Left ventricle myocardium superior (tissue), 1 donor: ENCODE results near the gene LRBA. TPM values are rescaled to one million over a fixed set of nuclear protein-coding genes. Genes with fewer than 3 reads are reported as not detected.

Source experiments
- ATAC-seq: fragments of 200-7000 bp; cut with Tn5 transposase; one replicate; pipeline ENCODE4 v1.9.1; 2020; ENCODE audit warnings: mild to moderate bottlenecking, moderate library complexity
- DNase-seq: peaks from one replicate; pipeline ENCODE4 v3.0.0-alpha.2; 2020
- intact Hi-C: fragments of 100-400 bp; cut with micrococcal nuclease; formaldehyde crosslinking; loops from one replicate; pipeline ENCODE4 v1.11.0; 2022
- total RNA-seq: library from RNA; stranded (reverse); fragmentation: NEBNext Ultra II Directional; extraction: Animal tissue kit (Norgen Biotek cat#: 25700); gene quantifications from one replicate; pipeline ENCODE4 v1.2.1, GENCODE V29; 2021
- donor health status: DM: no; HTN: yes; CAD: no; lungs with severe emphysema.

The LRBA gene
- total RNA-seq, 1 donor from 2014 or later: 21.4 TPM

DNA sequence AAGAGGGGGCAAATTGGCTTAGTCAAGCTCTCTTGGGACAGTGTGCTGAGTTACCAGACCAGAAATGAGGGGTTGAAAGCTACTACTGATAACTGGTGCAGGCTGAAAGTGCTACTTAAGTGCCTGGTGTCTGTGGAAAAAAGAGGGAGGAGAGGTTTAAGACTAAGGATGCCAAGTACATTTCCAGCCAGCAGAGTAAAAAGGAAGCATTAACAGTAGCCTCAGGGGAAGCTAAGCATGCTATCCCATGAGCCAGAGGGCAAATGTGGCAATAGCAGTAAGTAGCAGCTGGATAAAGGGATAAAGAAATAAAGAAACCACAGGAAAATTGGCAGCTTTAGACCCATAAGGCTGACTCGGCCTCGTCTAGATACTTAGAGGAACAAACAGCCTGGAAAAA, 629.5 kb downstream of the LRBA start:
- DNase-seq (no peak), ATAC-seq (peak; percentile 96)
- intact Hi-C loops: no loop called here

DNA sequence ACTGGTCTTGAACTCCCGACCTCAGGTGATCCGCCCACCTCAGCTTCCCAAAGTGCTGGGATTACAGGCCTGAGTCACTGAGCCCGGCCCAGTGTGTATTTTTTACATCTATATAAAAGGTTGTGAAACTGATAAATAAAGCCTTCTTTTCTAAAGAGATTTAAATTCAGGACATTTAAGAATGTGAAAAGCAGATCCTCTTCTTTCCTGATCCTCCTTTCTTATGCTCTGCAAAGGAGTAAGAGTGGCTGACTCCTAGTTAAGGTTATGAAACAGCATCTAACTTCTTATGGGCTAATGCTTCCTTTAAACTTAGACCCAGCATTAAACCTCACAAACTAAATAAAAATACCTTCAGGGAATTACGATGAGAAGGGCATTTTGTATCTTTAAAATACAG, 630.8 kb downstream of the LRBA start:
- no peak for ATAC-seq
- intact Hi-C loops: no loop called here
- DNase-seq: no peak

DNA sequence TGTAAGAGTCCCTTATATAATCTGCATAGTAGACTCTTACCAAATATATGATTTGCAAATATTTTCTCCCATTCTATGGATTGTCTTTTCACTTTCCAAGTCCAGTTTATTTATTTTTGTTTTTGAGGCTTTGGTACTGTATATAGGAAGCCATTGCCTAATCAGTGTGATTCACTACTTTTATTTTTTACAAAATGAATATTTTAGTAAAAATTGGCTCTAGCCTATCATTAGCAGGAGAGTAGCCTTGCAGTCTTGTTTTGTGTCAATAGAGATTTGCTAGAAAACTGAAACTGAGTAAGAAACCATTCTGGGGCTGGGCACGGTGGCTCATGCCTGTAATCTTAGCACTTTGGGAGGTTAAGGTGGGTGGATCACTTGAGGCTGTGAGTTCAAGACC, 633.1 kb downstream of the LRBA start:
- intact Hi-C loops: no loop called here
- no peak for ATAC-seq
- no peak for DNase-seq

DNA sequence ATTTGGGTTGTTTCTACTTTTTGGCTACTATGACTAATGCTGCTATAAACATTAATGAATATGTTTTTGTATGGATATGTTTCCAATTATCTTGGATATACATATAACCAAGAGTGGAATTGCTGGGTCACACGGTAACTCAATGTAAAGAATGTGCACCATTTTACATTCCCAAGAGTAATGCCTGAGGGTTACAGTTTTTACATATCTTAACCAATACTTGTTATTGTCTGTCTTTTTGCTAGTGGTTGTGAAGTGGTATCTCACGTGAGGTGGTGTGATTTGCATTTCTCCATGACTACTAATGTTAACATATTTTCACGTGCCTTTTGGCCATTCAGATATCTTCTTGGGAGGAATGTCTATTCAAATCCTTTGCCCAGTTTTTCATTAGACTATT, 633.5 kb downstream of the LRBA start:
- intact Hi-C loops: no loop called here
- DNase-seq (no peak), ATAC-seq (no peak)

DNA sequence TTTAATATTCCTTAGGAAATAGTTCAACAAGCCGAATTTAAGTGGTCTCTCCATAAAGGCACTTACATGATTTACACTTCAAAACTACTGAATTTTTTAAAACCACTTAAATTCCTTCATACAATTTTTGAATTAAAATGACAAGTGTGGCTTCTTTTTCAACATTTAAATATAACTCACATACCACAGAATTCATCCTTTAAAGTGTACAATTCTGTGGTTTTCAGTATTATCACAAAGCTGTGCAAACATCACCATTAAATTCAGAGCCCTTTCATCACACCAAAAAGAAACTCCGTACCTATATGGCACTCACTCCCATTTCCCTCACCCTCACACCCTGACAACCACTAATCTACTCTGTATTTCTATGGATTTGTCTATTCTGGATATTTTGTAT, 634.0 kb downstream of the LRBA start:
- no peak for ATAC-seq
- intact Hi-C loops: no loop called here
- no peak for DNase-seq

DNA sequence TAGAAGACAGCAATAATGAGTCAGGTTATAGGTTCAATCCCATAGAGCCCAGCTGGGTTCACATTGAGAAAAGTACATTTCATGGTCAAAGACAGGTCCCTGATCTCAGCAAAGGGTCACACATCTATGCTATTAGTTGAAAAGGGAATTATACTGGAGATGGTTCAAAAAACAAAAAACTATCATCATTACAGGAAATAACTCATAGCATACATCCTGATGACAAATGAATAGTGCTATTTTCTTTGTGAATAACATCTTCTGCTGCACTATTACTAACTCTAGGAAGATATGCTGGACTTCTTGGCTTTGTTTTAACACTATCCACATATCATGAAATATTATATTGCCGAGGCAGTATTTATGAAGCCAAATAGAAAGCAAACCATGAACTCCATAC, 635.6 kb downstream of the LRBA start:
- ATAC-seq (no peak), DNase-seq (no peak)
- intact Hi-C loops: no loop called here

DNA sequence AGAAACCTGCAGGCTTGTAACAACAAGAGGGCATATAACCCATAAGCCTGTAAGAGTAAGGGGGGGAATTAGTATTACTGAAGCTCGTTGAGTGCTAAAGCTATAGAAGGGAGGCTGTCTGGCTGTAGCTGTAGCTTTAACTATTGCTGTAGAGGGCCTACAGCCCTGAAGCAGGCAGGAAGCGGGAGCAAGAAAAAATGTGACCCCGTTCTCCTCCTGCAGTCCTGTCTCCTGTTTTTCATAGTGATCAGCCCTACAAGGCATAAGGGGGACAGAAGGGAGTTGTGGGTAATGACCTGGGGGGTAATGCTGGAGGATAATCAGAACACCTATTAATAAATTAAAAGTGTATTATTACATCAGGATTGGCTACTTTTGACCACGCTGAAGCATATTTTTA, 640.1 kb downstream of the LRBA start:
- intact Hi-C loops: no loop called here
- DNase-seq: no peak
- no peak for ATAC-seq

DNA sequence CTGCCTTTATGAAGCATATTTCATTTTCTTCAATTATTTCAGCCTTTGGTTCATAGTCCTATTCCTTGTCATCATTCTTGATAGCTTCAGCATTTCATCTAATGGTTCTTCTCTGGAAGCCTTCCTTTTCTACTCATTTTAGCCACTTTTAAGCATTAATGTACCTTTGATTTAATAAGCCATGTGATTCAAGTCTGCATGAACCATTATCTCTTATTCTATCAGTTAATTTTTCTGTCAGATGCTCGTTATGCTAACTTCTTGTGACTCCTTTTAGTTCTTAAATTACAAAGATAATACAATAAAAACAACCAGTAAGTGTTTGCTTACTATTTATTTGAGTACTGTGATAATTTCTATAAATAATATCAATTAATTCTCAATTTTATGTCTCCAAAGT, 643.2 kb downstream of the LRBA start:
- intact Hi-C loops: no loop called here
- no peak for DNase-seq
- no peak for ATAC-seq

DNA sequence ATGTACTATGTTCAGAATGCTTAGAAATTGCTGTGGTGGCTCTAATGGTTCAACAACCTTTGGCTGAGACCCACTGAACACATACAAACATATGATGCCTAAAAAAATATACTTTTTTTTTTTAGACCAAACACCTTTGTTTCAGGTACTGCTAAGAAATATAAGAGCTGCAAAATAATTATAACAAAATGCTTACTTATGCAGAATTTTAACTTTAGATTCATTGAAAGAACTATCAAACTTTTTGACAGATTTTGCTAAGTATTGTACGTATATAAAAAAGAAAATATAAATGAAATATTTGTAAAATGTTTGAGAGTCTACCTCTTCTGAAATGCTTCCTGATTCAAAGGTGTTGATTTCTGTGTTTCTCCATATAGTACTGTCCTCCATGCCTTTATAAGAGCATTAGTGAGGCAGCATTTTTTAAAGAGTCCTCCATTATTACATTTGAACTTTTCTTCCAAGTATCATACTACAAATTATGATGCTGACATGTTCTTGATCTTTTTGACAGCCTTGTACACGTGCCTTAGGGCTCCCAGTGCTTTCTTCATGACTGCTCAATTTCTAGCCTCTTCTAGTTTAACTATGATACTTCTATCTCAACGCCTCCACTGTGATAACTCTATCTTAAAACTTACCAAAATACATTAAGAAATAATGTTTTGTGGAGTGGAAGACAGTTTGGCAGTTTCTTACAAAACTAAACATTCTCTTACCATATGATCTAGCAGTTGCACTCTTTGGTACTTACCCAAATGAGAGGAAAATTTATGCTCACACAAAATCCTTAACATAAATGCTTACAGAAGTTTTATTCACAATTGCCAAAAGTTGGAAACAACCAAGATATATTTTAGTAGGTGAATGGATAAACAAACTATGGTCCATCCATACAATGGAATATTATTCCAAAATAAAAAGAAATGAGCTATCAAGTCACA, 645.4 kb downstream of the LRBA start:
- DNase-seq: no peak
- intact Hi-C loops: no loop called here
- ATAC-seq: no peak

DNA sequence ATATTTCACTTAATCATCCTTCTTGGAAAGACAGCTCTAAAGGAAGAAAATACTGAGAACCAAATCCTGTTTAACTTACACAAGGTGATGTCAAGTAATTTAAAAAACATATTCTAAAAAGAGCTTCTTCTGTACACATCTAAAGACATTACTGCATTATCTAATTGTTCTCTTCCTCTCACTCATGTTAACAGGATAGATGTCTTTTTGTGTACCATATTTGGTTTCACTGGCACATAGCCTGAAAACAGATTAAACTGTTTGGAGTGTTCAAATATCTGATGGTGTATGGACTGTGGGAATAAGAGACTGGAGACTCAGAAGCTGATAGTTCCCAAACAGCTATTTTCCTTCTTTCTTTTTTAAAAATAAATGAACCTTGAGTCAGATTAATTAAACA, 646.4 kb downstream of the LRBA start:
- DNase-seq (no peak), ATAC-seq (no peak)
- intact Hi-C loops: no loop called here

DNA sequence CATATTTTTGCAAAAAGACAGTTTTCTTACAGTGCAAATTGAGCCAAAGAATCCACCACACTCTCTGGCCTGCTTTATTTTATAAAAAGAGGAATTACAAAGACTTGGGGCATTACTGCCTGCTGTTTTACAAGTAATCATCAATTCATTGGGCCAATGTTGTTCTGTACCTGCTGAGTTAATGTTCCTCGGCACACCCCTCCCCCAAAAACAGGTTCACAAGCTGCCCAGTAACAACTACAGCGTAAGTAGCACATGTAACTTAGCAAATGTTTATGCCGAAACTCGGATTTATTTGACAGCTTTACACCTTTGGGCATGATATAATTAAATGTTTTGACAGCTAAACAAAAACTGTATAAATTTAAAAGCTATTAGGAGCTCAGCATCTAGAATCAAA, 647.8 kb downstream of the LRBA start:
- intact Hi-C loops: no loop called here
- no peak for ATAC-seq
- DNase-seq: no peak

DNA sequence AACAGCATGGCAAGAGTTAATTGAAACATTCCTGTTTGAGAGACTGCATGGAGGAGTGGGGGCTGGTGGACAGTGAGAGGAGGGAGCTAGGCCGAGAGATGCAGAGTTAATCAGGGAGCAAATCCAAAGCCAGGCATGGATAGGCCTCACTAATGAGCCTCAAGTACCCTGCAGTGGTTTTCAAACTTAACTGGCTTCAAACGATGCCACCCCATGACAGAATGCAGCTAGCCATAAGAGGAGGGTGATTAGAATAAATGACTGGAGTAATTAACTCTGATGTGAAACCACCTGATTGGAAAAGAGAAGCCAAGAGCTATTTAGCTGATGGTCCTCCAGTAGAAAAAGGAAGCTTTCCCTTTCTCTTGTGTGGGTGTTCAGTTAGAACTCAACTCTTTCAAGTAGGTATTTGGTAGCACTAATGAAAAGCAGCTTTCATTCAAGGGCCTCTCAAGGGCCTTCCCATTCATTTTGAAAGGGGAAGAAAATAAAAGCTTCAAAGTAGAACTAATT, 648.5 kb downstream of the LRBA start:
- intact Hi-C loops: no loop called here
- ATAC-seq (no peak), DNase-seq (no peak)

DNA sequence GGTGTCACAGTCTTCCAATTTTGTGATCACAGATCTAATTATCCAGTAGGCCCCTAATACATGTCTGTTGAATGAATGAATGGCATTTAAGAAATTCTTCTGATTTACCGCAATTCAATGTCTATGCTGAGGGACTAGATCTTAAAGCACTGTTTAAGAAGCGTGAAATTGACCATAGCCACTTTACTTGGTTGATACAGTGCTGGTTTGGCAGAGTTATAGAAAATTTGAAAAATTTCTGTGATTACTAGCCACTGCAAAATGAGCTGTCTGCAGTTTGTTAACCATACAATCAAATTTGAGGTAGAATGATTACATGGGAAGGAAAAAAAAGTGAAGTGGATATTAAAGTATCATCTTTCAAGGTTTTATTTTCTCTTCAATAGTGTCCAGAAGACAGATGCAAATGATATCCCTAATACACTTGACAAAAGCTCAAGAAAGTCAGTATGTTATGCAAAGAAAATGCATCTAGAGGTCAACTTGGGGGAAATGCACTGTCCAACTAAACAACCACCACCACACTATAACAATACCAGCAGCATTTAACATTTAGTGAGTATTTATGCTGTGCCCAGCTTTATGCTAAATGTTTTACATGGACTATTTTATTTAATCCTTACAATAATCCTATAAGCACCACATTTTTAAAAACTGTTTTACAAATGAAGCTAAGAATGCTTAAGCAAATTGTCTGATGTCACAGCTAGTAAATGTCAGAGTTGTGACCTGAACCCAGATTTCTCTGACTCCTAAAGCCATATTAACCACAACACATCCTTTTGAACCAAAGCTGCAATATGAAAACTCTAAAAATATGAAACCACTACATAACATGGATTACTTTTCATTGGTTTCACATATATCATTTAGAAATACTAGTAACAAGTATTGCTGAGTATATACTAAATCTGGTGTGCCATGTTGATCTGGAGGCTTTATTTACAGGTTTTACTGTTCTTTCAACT, 651.1 kb downstream of the LRBA start:
- intact Hi-C loops: no loop called here
- ATAC-seq (no peak), DNase-seq (no peak)

DNA sequence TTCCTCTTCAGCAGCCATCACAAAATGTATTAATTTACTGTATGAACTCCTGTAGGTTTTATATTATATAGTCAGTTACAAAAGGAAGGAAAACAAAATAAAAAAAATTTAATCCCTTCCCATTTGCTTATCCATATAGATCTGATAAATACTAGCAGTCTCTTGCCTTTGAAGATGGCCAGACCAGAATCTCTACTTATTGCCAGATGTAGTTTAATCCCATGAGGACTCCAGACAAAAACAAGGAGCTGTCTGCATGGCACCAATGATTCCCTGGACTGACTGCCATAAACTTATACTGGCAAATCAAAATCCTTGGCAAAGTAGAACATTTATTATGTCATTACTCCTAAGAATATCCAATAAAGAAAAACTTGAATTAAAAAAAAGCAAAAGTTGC, 656.4 kb downstream of the LRBA start:
- ATAC-seq (no peak), DNase-seq (no peak)
- intact Hi-C loops: no loop called here

DNA sequence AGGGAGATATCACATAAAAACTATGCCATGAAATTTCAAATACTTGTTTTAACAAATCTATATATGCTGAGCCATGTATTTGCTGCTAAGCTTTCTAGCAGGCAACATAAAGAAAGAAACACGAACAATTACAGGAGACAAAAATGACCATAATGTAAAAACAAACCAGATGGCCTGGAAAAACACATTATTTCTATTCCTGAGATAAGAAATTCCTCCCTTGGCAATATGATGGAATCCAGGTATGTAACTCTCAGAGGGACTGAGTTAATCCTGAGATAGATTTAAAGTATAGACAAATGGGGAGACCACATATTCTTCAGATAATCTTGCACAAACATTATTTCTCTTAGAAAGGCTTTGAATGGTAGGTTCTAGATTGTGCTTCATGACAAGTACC, 657.3 kb downstream of the LRBA start:
- ATAC-seq: no peak
- intact Hi-C loops: no loop called here
- DNase-seq: no peak

DNA sequence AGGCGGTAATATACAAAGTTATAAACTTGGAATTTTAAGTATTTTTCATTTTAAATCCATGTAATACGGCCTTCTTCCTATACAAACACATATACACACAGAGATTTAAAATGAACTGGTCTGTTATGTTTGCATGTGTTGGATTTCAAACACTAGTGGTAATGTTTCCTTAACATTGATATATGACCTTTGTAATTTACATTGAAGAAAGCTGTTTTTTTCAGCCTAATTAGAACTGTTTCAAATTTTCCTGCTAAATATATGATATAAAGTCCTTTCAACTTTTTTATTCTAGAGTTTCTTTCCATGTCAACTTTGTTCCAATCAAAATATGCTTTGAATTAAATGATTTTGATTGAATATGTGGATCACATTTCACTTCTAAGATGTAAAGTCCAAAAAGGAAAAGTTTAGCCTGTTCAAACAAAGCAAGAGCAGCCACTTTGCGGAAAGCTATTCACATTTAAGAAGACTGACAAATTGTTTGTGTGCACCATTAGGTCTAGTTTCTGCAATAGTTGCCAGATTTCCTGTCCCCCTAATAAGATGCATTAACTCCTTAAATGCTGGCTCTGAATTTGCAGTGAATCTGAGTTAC, 659.1 kb downstream of the LRBA start:
- ATAC-seq: no peak
- intact Hi-C loops: no loop called here
- no peak for DNase-seq

DNA sequence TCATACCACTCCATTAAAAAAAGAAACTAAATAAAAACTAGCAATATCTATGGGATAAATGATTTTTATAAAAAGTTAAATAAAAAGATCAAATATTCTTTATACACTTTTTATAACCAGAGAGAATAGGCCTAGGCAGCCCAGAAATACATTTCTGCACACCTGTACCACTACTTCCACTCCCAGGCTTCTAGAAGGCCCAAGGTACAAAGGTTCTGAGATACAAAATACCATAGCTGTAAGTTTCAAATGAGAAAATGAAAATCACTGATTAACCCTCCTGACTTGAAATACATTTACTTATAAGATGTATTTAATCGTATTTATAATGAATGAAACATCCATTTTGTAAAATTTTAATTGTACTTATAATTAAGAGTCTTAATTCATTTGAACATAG, 659.7 kb downstream of the LRBA start:
- ATAC-seq (no peak), DNase-seq (no peak)
- intact Hi-C loops: no loop called here

DNA sequence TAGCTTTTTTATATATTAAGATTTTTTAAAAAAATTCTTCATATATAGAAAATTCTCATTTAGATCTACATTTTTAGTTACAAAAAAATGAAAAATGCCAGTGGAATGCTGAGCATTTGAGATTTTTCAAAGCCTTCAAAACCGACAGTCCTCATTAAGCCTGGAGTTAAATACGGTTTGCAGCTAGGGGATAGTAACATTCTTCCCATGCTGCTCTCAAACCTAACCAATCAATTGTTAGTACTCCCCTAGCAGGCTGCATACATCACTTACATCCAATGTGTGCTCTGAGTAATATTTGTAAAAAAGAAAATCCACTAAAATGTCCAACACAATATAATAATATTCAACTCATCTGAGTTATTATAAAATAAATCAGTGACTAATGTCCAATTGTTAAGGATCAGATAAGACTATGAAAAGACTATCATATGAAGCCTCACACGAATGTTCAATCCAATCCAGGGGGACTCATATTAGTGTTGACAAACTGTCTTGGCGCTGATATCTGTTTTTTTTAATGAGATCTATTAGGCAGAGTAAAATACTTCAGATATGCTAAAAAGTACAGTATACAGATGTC, 660.8 kb downstream of the LRBA start:
- DNase-seq (no peak), ATAC-seq (no peak)
- intact Hi-C loops: no loop called here

DNA sequence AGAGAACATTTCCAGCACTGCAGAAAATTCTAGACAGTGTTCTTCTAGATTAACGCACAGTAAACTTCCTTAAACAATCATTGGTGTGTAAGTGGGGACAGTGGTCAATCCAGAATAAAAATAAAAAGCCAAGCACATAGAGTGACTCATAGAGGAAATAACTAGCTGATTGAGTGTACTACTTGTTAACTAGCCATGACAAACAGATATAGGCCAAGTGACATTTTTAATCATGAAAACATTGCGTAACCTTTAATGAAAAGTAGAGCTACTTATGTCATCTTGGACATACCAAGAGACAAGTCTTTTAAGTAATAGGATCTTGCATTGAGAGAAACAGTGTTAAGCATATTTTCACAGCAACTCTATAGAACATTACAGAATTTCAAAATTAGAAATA, 667.0 kb downstream of the LRBA start:
- intact Hi-C loops: no loop called here
- DNase-seq (no peak), ATAC-seq (peak; percentile 44)
